ENCODE measurements around the gene SPRING1. TPM values are rescaled to one million over a fixed set of nuclear protein-coding genes. Genes with fewer than 3 reads are reported as not detected.
A peak's percentile ranks its signal among the peaks of the same experiment; 100 is the strongest.

The SPRING1 gene
- total and polyA plus RNA-seq, 7 donors = 4.1 to 10.6 (median 7.9) TPM

GRCh38 chr12:116713527-116713926, 24.3 kb downstream of the SPRING1 start:
- Histone ChIP-seq H3K9me3 (no peaks in the 10 kb centered on the region), H3K4me3 (no peak overlapping the region), H3K36me3 (ENCODE audit: insufficient read depth in 1 of 2, low read depth in 1 of 2) (peaks cover 0 to 3% of the 10 kb centered on the region in 2 donors), H3K27ac (no peak overlapping the region), H3K27me3 (ENCODE audit: insufficient read depth in 3 of 3, low read length in 2 of 3) (no peaks in the 10 kb centered on the region), H3K4me1 (peaks cover 45% of the 10 kb centered on the region)
- no peak for ATAC-seq
- intact Hi-C loops (cut with DNase I) = loop anchor here in 1 of 2 donors (10.0 kb wide), 1 partner anchor 729 kb away; no protein-coding TSS in a partner anchor
- DNase-seq = no peak
- 96 to 100% (median 96%) methylated on average over 2 of the region's 2 CpGs for WGBS, 3 donors
- no peak for TF ChIP-seq CTCF (IDR thresholded peaks at IDR 0.05)

GRCh38 chr12:116712458-116713303, 25.2 kb downstream of the SPRING1 start:
- H3K9me3 ChIP-seq = no peaks in the 10 kb centered on the region
- H3K27ac ChIP-seq = no peak overlapping the region
- H3K27me3 ChIP-seq (ENCODE audit: insufficient read depth in 3 of 3, low read length in 2 of 3) = no peaks in the 10 kb centered on the region
- H3K4me1 ChIP-seq = peaks cover 37% of the 10 kb centered on the region
- WGBS, 3 donors = 77 to 88% (median 82%) methylated on average over 17 of the region's 17 CpGs
- TF ChIP-seq CTCF (IDR thresholded peaks at IDR 0.05) = no peak
- intact Hi-C loops (cut with DNase I) = loop anchor here in 1 of 2 donors (10.0 kb wide), 1 partner anchor 728 kb away; no protein-coding TSS in a partner anchor
- H3K36me3 ChIP-seq (ENCODE audit: insufficient read depth in 1 of 2, low read depth in 1 of 2) = peaks cover 0 to 3% of the 10 kb centered on the region in 2 donors
- H3K4me3 ChIP-seq = no peak overlapping the region
- no peak for DNase-seq
- no peak for ATAC-seq

GRCh38 chr12:116710370-116711150, 27.3 kb downstream of the SPRING1 start:
- DNase-seq = no peak
- Histone ChIP-seq H3K4me3 (no peak overlapping the region), H3K36me3 (ENCODE audit: insufficient read depth in 1 of 2, low read depth in 1 of 2) (no peaks in the 10 kb centered on the region), H3K27ac (no peak overlapping the region), H3K27me3 (ENCODE audit: insufficient read depth in 3 of 3, low read length in 2 of 3) (no peaks in the 10 kb centered on the region), H3K4me1 (peaks cover 23% of the 10 kb centered on the region), H3K9me3 (no peaks in the 10 kb centered on the region)
- TF ChIP-seq CTCF (IDR thresholded peaks at IDR 0.05) = no peak
- peak in 1 of 4 donors; percentile 58 for ATAC-seq
- intact Hi-C loops (cut with DNase I) = loop anchor here in 1 of 2 donors (10.0 kb wide), 1 partner anchor 726 kb away; no protein-coding TSS in a partner anchor
- WGBS, 3 donors = 29 to 36% (median 34%) methylated on average over 7 to 8 of the region's 8 CpGs

GRCh38 chr12:116709768-116710167, 28.1 kb downstream of the SPRING1 start:
- DNase-seq = no peak
- ATAC-seq = no peak
- intact Hi-C loops (cut with DNase I) = loop anchor here (10.0 kb wide), 4 partner anchors 245 to 725 kb away; no protein-coding TSS in a partner anchor
- H3K27ac ChIP-seq = no peak overlapping the region
- WGBS, 3 donors = 40 to 47% (median 42%) methylated on average over 10 of the region's 10 CpGs
- H3K4me3 ChIP-seq = peak overlapping the region; percentile 42
- TF ChIP-seq CTCF (IDR thresholded peaks at IDR 0.05) = no peak
- H3K27me3 ChIP-seq (ENCODE audit: insufficient read depth in 3 of 3, low read length in 2 of 3) = no peaks in the 10 kb centered on the region
- no peaks in the 10 kb centered on the region for H3K9me3 ChIP-seq
- H3K4me1 ChIP-seq = peaks cover 23% of the 10 kb centered on the region
- no peaks in the 10 kb centered on the region for H3K36me3 ChIP-seq (ENCODE audit: insufficient read depth in 1 of 2, low read depth in 1 of 2)

All from psoas muscle (tissue), 8 donors.